ENCODE results near the gene CDH4. TPM values are rescaled to one million over a fixed set of nuclear protein-coding genes. Genes with fewer than 3 reads are reported as not detected.
A peak's percentile ranks its signal among the peaks of the same experiment; 100 is the strongest.

Gene CDH4
- total RNA-seq, 1 donor from 2014 or later, result 2.9 TPM

DNA sequence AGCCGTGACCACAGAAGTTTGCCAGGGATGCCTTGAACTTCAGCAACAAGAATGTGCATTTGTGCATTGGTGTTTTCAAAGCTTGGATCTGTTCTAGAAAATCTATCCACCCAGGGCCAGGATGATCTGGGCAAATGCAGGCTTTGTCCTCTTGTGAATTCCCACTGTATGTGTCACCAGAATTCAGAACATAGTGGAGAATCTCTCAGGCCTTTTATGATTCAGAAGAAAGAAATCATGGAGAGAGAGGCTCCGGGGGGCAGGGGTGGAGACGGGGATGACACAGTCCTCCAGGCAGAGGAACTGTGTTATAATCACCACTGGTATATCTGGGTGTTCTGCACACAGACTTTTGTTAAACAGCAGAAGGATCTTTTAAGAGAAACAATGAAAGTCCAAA is 304.1 kb downstream of the CDH4 start:
- Histone ChIP-seq H3K4me3 (no peak overlapping the region), H3K79me2 (ENCODE audit: low read depth) (no peaks in the 10 kb centered on the region), H3K36me3 (no peaks in the 10 kb centered on the region), H3K9me3 (ENCODE audit: low read depth) (no peaks in the 10 kb centered on the region), H4K20me1 (ENCODE audit: low read depth) (no peaks in the 10 kb centered on the region), H2AFZ (replicated peaks) (no peak overlapping the region), H3F3A (ENCODE audit: low read depth) (peaks cover 27% of the 10 kb centered on the region), H3K4me1 (peaks cover 6% of the 10 kb centered on the region), H3K27me3 (no peaks in the 10 kb centered on the region), H3K9ac (no peak overlapping the region), H3K27ac (no peak overlapping the region), H3K4me2 (no peak overlapping the region)
- H3K36me3 Mint-ChIP-seq, result peaks cover 12% of the 10 kb centered on the region
- H3K27ac Mint-ChIP-seq, result no peak overlapping the region
- H3K9me3 Mint-ChIP-seq, result peaks cover 27% of the 10 kb centered on the region
- H3K4me3 Mint-ChIP-seq, result no peak overlapping the region
- TF ChIP-seq, protein P1, sequence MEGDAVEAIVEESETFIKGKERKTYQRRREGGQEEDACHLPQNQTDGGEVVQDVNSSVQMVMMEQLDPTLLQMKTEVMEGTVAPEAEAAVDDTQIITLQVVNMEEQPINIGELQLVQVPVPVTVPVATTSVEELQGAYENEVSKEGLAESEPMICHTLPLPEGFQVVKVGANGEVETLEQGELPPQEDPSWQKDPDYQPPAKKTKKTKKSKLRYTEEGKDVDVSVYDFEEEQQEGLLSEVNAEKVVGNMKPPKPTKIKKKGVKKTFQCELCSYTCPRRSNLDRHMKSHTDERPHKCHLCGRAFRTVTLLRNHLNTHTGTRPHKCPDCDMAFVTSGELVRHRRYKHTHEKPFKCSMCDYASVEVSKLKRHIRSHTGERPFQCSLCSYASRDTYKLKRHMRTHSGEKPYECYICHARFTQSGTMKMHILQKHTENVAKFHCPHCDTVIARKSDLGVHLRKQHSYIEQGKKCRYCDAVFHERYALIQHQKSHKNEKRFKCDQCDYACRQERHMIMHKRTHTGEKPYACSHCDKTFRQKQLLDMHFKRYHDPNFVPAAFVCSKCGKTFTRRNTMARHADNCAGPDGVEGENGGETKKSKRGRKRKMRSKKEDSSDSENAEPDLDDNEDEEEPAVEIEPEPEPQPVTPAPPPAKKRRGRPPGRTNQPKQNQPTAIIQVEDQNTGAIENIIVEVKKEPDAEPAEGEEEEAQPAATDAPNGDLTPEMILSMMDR (IDR thresholded peaks at IDR 0.05), result no peak
- TF ChIP-seq EZH2phosphoT487 (IDR thresholded peaks at IDR 0.05) (no peak), EZH2 (IDR thresholded peaks at IDR 0.05) (no peak)
- H3K4me1 Mint-ChIP-seq, result peaks cover 14% of the 10 kb centered on the region
- no peaks in the 10 kb centered on the region for H3K27me3 Mint-ChIP-seq (ENCODE audit: insufficient read depth, low read depth)
- DNase-seq (ENCODE audit: low spot score), result no peak

DNA sequence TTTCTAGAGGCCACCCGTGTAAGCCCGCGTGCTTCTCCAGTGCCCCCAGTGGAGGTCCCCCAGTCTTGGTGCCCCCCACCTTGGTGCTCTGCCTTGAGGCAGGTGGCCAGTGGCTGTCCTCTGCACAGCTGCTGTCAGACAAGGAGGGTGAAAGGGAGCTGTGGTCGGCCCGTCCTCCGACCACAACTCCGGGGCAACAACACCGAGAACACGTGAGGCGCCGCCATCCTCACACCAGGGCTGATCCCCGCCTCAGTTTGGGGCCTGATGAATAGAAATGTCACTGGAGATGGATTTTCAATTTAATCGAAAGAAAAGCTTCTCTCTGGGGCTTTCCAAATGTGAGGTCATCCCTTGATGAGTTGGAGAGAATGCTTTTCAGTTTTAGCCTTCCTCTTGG is 304.6 kb downstream of the CDH4 start:
- no peak for TF ChIP-seq EZH2phosphoT487 (IDR thresholded peaks at IDR 0.05)
- TF ChIP-seq, protein P1 (IDR thresholded peaks at IDR 0.05), result no peak
- TF ChIP-seq EZH2 (IDR thresholded peaks at IDR 0.05), result no peak
- no peaks in the 10 kb centered on the region for H3K27me3 ChIP-seq
- no peaks in the 10 kb centered on the region for H3K27me3 Mint-ChIP-seq (ENCODE audit: insufficient read depth, low read depth)
- no peak overlapping the region for H3K4me3 ChIP-seq
- peaks cover 27% of the 10 kb centered on the region for H3F3A ChIP-seq (ENCODE audit: low read depth)
- no peak overlapping the region for H3K9ac ChIP-seq
- no peak overlapping the region for H3K4me2 ChIP-seq
- H3K79me2 ChIP-seq (ENCODE audit: low read depth), result no peaks in the 10 kb centered on the region
- H3K27ac Mint-ChIP-seq, result no peak overlapping the region
- no peak for DNase-seq (ENCODE audit: low spot score)
- H3K36me3 ChIP-seq, result no peaks in the 10 kb centered on the region
- peaks cover 6% of the 10 kb centered on the region for H3K4me1 ChIP-seq
- H3K9me3 ChIP-seq (ENCODE audit: low read depth), result no peaks in the 10 kb centered on the region
- no peak overlapping the region for H3K27ac ChIP-seq
- peaks cover 21% of the 10 kb centered on the region for H3K9me3 Mint-ChIP-seq
- peaks cover 14% of the 10 kb centered on the region for H3K4me1 Mint-ChIP-seq
- H4K20me1 ChIP-seq (ENCODE audit: low read depth), result no peaks in the 10 kb centered on the region
- peaks cover 6% of the 10 kb centered on the region for H3K36me3 Mint-ChIP-seq
- H3K4me3 Mint-ChIP-seq, result no peak overlapping the region
- no peak overlapping the region for H2AFZ ChIP-seq (replicated peaks)

GRCh38 chr20:61557621-61558020 is 305.6 kb downstream of the CDH4 start:
- no peaks in the 10 kb centered on the region for H3K27me3 Mint-ChIP-seq (ENCODE audit: insufficient read depth, low read depth)
- H3K4me3 ChIP-seq, result no peak overlapping the region
- H3K4me1 Mint-ChIP-seq, result peaks cover 14% of the 10 kb centered on the region

More at GRCh38 chr20:61557621-61558020, 305.6 kb downstream of the CDH4 start:
- no peak overlapping the region for H3K4me3 Mint-ChIP-seq
- TF ChIP-seq, protein P1 (IDR thresholded peaks at IDR 0.05), result no peak
- TF ChIP-seq EZH2phosphoT487 (IDR thresholded peaks at IDR 0.05), result no peak
- TF ChIP-seq EZH2 (IDR thresholded peaks at IDR 0.05), result no peak
- Histone ChIP-seq H3K36me3 (no peaks in the 10 kb centered on the region), H3F3A (ENCODE audit: low read depth) (peaks cover 27% of the 10 kb centered on the region), H2AFZ (replicated peaks) (no peak overlapping the region), H3K9me3 (ENCODE audit: low read depth) (no peaks in the 10 kb centered on the region), H3K27ac (no peak overlapping the region), H3K79me2 (ENCODE audit: low read depth) (no peaks in the 10 kb centered on the region), H3K4me1 (peaks cover 8% of the 10 kb centered on the region), H4K20me1 (ENCODE audit: low read depth) (no peaks in the 10 kb centered on the region), H3K9ac (no peak overlapping the region), H3K4me2 (peak overlapping the region; percentile 42), H3K27me3 (no peaks in the 10 kb centered on the region)
- no peak overlapping the region for H3K27ac Mint-ChIP-seq
- peaks cover 3% of the 10 kb centered on the region for H3K36me3 Mint-ChIP-seq
- DNase-seq (ENCODE audit: low spot score), result peak; percentile 73
- H3K9me3 Mint-ChIP-seq, result peaks cover 15% of the 10 kb centered on the region

All from neural progenitor cell (in vitro differentiated cells).